Coronary artery (tissue), 2 donors: Measurements from ENCODE around the gene SOAT2.

Experiments used
- DNase-seq: peaks from one replicate; pipeline ENCODE4 v3.0.0-alpha.2; 2017; ENCODE audit warnings: low spot score
- H3K27ac ChIP-seq, 2 donors: fragments of 200-600 bp; sonication (generic); one replicate each; pipeline ENCODE4 v1.5.1; 2016 to 2019
- H3K4me3 ChIP-seq: fragments of 200-600 bp; sonication (generic); 2 replicates; pipeline ENCODE4 v1.5.1; 2016; ENCODE audit warnings: mild to moderate bottlenecking, moderate library complexity
- CTCF ChIP-seq: fragments of 200-600 bp; sonication (generic); IDR thresholded peaks from one replicate; pipeline ENCODE4 v1.5.1; 2019; ENCODE audit warnings: antibody characterized with exemption

Gene SOAT2

GRCh38 chr12:53078425-53079225, 24.7 kb upstream of the SOAT2 start:
- DNase-seq = no peak
- TF ChIP-seq CTCF = no peak
- Histone ChIP-seq H3K27ac (peak overlapping the region; percentile 73 to 98), H3K4me3 (peak overlapping the region; percentile 80)

- peak; percentile 99 for DNase-seq
- TF ChIP-seq CTCF = no peak
- peak within 1 kb of the TSS; percentile 80 for H3K4me3 ChIP-seq
- peak within 1 kb of the TSS; percentile 73 to 98 for H3K27ac ChIP-seq
These were observed 23.8 kb upstream of the SOAT2 start, which contains the start of gene SPRYD3 for GRCh38 chr12:53079226-53080117. Gene SPRYD3 (minus strand): TSS chr12:53079390. CDS start chr12:53079333, 57 bp downstream.

GRCh38 chr12:53082637-53083175, 20.6 kb upstream of the SOAT2 start:
- DNase-seq = no peak
- H3K4me3 ChIP-seq = no peak overlapping the region
- TF ChIP-seq CTCF = no peak
- no peak overlapping the region for H3K27ac ChIP-seq

GRCh38 chr12:53086361-53086760, 16.9 kb upstream of the SOAT2 start:
- no peak for TF ChIP-seq CTCF
- DNase-seq = no peak
- Histone ChIP-seq H3K4me3 (no peak overlapping the region), H3K27ac (no peak overlapping the region)

GRCh38 chr12:53090105-53090504, 13.2 kb upstream of the SOAT2 start:
- Histone ChIP-seq H3K27ac (no peak overlapping the region), H3K4me3 (no peak overlapping the region)
- no peak for TF ChIP-seq CTCF
- DNase-seq = no peak

GRCh38 chr12:53090554-53090953, 12.7 kb upstream of the SOAT2 start:
- Histone ChIP-seq H3K4me3 (no peak overlapping the region), H3K27ac (no peak overlapping the region)
- no peak for DNase-seq
- TF ChIP-seq CTCF = no peak
